ENCODE data around the gene PRM3. TPM values are rescaled to one million over a fixed set of nuclear protein-coding genes. Genes with fewer than 3 reads are reported as not detected.
"Not testable (repeated sequence)": the region's sequence is repeated elsewhere in the genome, so short reads cannot be mapped to it uniquely, and the experiment has no call there.

The PRM3 gene
- total and polyA plus RNA-seq, 2 donors (not counting 1 experiment from before 2014, with no cell fraction given), result not detected

GRCh38 chr16:11291091-11291703, 17.8 kb upstream of the PRM3 start:
- H4K20me1 ChIP-seq (ENCODE audit: control insufficient read depth, extremely low read depth, insufficient read depth, low read length), result no peaks in the 10 kb centered on the region
- no peak overlapping the region for H3K27ac ChIP-seq (ENCODE audit: insufficient read depth, low read length)
- no peak overlapping the region for H3K4me3 ChIP-seq (replicated peaks in 1 of 4; ENCODE audit: control extremely low read depth in 1 of 4, insufficient read depth in 1 of 4, low read depth in 3 of 4, low read length in 4 of 4)
- no peaks in the 10 kb centered on the region for H3K4me1 ChIP-seq (ENCODE audit: control insufficient read depth, extremely low read depth, insufficient read depth, low read length)
- no peak for DNase-seq (ENCODE audit: low read depth in 2 of 2)
- H3K36me3 ChIP-seq (ENCODE audit: control insufficient read depth, insufficient read depth, low read length), result no peaks in the 10 kb centered on the region
- no peak overlapping the region for H3K4me2 ChIP-seq (ENCODE audit: extremely low read depth, insufficient read depth, low read length)
- peaks cover 9% of the 10 kb centered on the region for H3K27me3 ChIP-seq (ENCODE audit: control insufficient read depth, insufficient read depth, low read length)
- no peak overlapping the region for H2AFZ ChIP-seq (ENCODE audit: low read length)
- H3K9me3 ChIP-seq (ENCODE audit: control insufficient read depth, insufficient read depth, low read depth, low read length), result no peaks in the 10 kb centered on the region
- H3K9ac ChIP-seq (ENCODE audit: insufficient read depth, low read length), result no peak overlapping the region
- no peaks in the 10 kb centered on the region for H3K79me2 ChIP-seq (ENCODE audit: control insufficient read depth, insufficient read depth, low read length)
- TF ChIP-seq EZH2 (IDR thresholded peaks at IDR 0.05; ENCODE audit: low read length, missing control alignments) (no peak), CTCF (conservative IDR thresholded peaks at IDR 0.05 in 1 of 2, IDR thresholded peaks at IDR 0.05 in 1 of 2; ENCODE audit: low read depth in 1 of 2, low read length in 2 of 2) (no peak)

- H4K20me1 ChIP-seq (ENCODE audit: control insufficient read depth, extremely low read depth, insufficient read depth, low read length), result no peaks in the 10 kb centered on the region
- H3K4me3 ChIP-seq (replicated peaks in 1 of 4; ENCODE audit: control extremely low read depth in 1 of 4, insufficient read depth in 1 of 4, low read depth in 3 of 4, low read length in 4 of 4), result no peak overlapping the region
- H3K79me2 ChIP-seq (ENCODE audit: control insufficient read depth, insufficient read depth, low read length), result no peaks in the 10 kb centered on the region
- H3K9me3 ChIP-seq (ENCODE audit: control insufficient read depth, insufficient read depth, low read depth, low read length), result no peaks in the 10 kb centered on the region
- H3K4me2 ChIP-seq (ENCODE audit: extremely low read depth, insufficient read depth, low read length), result no peak overlapping the region
- DNase-seq (ENCODE audit: low read depth in 2 of 2), result no peak
- H2AFZ ChIP-seq (ENCODE audit: low read length), result no peak overlapping the region
- no peak overlapping the region for H3K9ac ChIP-seq (ENCODE audit: insufficient read depth, low read length)
- H3K4me1 ChIP-seq (ENCODE audit: control insufficient read depth, extremely low read depth, insufficient read depth, low read length), result no peaks in the 10 kb centered on the region
- TF ChIP-seq CTCF (conservative IDR thresholded peaks at IDR 0.05 in 1 of 2, IDR thresholded peaks at IDR 0.05 in 1 of 2; ENCODE audit: low read depth in 1 of 2, low read length in 2 of 2) (no peak), EZH2 (IDR thresholded peaks at IDR 0.05; ENCODE audit: low read length, missing control alignments) (no peak)
- H3K27ac ChIP-seq (ENCODE audit: insufficient read depth, low read length), result no peak overlapping the region
- H3K27me3 ChIP-seq (ENCODE audit: control insufficient read depth, insufficient read depth, low read length), result peaks cover 13% of the 10 kb centered on the region
- H3K36me3 ChIP-seq (ENCODE audit: control insufficient read depth, insufficient read depth, low read length), result no peaks in the 10 kb centered on the region
Measured at GRCh38 chr16:11290102-11290893, 16.9 kb upstream of the PRM3 start.

GRCh38 chr16:11289696-11290095, 16.3 kb upstream of the PRM3 start:
- H3K4me1 ChIP-seq (ENCODE audit: control insufficient read depth, extremely low read depth, insufficient read depth, low read length); DNase-seq (ENCODE audit: low read depth in 2 of 2); H3K79me2 ChIP-seq (ENCODE audit: control insufficient read depth, insufficient read depth, low read length); H3K4me3 ChIP-seq (replicated peaks in 1 of 4; ENCODE audit: control extremely low read depth in 1 of 4, insufficient read depth in 1 of 4, low read depth in 3 of 4, low read length in 4 of 4); H3K9me3 ChIP-seq (ENCODE audit: control insufficient read depth, insufficient read depth, low read depth, low read length); H4K20me1 ChIP-seq (ENCODE audit: control insufficient read depth, extremely low read depth, insufficient read depth, low read length); H3K36me3 ChIP-seq (ENCODE audit: control insufficient read depth, insufficient read depth, low read length); H2AFZ ChIP-seq (ENCODE audit: low read length); H3K9ac ChIP-seq (ENCODE audit: insufficient read depth, low read length); H3K4me2 ChIP-seq (ENCODE audit: extremely low read depth, insufficient read depth, low read length); H3K27ac ChIP-seq (ENCODE audit: insufficient read depth, low read length): not testable (repeated sequence)
- peaks cover 17% of the 10 kb centered on the region for H3K27me3 ChIP-seq (ENCODE audit: control insufficient read depth, insufficient read depth, low read length)
